GM21526 (cell line): ENCODE results near the gene ACVR1B.
"Not testable (repeated sequence)": the region's sequence is repeated elsewhere in the genome, so short reads cannot be mapped to it uniquely, and the experiment has no call there.

Experiments
- ATAC-seq: cut with Tn5 transposase; IDR thresholded peaks from one replicate; pipeline ENCODE4 v1.9.1; 2021; ENCODE audit warnings: moderate library complexity; ENCODE audit not compliant: unreplicated experiment, low FRiP score

ACVR1B gene

DNA sequence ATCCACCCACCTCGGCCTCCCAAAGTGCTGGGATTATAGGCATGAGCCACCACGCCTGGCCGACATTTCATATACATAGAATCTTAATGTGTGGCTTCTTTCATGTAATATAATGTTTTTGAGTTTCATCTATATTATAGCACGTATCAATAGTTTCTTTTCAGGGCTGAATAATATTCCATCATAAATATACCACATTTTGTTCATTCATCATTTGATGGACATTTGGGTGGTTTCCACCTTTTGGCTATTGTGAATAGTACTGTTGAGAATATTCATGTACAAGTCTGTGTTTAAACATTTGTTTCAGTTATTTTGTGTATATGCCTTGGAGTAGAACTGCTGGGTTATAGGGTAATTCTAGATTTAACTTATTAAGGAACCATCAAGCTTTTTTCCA lies 12.0 kb downstream of the ACVR1B start:
- ATAC-seq, result no peak

DNA sequence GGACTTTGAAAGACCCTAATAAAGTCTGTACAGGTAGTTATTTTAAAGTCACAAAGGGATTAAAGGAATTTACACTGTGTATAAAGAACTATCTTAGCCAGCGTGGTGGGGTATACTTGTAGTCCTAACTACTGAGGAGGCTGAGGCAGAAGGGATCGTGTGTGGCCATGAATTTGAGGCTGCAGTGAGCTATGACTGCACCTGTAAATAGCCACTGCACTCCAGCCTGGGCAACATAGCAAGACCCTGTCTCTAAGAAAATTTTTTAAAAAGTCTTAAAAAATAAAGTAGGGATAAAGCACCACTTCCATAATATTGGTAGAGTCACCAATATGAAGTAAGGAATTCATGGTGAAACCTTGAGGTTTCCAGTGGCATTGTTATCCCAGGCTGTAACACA lies 18.1 kb downstream of the ACVR1B start:
- ATAC-seq, result no peak

DNA sequence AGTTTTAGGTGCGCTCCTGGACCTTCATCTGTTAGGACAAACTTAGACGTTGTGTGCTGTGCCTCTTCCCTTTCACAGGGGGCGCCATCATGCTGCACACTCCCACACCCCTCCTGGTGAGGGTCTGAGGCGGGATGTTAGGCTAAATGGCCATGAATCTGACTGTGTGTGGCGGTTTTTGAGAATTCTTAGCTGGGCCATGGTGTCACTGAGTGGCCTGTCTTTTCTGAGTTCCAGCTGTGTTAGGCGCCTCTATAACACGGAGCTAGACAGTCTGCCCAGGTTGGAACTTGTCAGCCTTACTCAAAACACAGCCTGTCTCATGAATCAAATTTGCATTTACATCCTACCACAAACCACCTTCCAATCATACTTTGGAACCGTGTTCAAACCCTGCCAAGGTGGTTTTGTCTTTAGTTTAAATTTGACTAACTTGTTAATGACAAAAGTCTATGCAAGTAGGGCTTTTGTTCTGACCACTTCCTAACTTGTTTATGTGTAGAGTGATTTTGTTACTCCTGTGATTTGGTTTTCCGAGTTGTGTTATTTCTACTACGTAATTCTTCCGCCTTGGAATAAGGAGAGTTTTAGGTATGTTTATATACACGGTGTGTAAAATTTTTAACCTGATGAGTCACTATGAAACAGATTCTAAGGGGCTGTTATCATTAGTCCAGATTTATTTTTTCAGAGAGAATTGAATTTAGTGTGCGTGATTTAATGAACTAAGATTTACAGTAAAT lies 19.6 kb downstream of the ACVR1B start:
- peak; percentile 71 for ATAC-seq

DNA sequence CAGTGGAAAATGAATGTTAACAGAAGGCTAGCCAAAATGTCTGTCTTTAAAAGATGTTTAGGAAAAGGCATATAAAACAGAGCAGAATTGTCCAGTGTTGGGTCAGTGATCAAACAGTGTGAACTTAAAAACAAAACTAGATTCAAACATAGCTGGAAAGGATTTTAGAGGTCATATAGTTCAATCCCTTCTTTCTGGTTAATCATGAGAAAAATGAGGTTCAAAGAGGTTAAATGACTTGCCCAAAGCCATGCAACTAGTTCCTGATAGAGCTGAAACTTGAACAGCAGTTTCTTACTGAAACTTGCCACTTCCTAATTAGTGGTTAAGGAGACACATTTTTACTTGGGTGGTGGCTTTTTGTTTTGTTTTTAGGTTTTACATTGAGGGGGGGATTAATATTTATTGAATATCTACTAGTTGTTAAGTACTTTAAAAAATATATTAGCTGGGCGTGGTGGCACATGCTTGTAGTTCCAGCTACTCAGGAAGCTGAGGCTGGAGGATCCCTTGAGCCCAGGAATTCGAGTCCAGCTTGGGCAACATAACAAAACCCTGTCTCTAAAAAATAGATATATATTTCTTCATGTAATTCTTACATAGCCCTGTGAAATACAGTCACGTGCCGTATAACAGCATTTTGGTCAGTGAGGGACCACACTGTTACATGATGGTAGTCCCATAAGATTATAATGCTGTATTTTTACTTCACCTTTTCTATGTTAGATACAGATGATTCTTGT lies 20.4 kb downstream of the ACVR1B start:
- no peak for ATAC-seq

DNA sequence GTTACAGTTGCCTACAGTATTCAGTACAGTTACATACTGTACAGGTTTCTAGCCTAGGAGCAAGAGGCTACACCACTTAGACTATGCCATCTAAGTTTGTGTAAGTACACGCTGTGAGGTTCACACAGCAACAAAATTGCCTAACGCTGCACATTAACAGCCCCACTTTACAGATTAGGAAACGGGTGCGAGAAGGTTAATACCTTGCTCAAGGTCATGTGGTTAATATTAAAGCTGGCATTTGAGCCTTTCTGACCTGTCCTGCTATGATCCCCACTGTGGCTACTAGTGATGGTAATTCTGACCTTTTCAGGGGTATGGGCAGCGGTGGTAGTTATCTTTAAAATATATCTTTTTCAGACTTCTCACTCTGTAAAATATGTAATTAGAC lies 20.9 kb downstream of the ACVR1B start:
- no peak for ATAC-seq

DNA sequence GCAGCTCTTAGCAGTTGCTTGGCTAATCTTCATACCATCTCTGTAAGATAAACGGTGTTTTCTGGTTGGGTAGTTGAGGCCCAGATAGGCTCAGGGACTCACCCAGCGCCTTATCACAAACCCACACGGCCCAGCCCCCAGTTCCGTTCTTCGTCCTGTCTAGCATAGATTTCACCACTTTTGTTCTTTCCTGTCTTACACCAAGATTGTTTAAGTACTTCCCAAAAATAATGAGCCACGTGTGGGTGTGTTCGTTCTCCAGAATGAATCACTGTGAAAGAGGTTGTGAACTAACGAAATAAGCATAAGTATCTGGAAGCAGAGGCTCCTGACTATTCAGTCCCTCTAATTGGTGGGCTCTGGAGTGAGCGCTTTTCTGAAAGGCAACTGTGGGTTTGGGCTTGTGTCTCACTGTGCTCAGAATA lies 21.4 kb downstream of the ACVR1B start:
- ATAC-seq, result no peak

DNA sequence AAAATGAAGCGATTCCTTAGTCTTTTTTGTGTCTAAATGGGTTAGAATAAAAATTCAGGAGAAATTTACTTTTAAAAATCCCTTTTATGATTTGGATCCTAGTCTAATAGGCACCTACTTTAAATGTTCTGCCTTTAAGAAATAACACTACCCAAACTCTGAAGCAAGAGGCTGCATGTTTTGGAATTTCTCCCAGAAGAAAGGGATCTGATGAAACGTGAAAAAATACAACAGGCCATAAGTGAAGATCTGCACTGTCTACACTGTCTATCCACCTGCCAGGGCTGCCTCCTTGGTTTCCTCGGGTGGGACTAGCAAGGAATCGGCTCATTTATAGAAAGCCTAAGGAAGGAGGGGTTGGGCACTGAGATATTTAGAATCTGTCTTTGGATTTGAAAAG lies 22.1 kb downstream of the ACVR1B start:
- ATAC-seq, result no peak

DNA sequence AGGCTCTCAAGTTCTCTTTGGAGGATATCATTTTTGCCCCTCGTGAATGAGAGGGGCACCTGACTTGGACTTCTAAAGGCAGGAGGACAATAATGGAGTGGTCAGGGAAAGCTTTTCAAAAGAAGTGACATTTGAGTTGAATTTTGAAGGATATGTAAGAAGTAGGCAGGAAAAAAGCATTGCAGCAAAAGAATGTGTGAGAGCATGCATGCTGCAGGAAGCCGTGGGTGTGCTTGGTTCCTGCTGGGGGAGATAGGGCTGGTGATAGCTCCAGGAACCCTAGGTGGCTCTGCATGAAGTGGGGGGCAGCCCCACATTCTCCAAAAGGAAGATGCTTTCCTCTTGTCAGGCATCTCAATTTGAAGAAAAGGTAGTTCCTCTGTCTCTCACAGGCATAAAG lies 23.1 kb downstream of the ACVR1B start:
- no peak for ATAC-seq

DNA sequence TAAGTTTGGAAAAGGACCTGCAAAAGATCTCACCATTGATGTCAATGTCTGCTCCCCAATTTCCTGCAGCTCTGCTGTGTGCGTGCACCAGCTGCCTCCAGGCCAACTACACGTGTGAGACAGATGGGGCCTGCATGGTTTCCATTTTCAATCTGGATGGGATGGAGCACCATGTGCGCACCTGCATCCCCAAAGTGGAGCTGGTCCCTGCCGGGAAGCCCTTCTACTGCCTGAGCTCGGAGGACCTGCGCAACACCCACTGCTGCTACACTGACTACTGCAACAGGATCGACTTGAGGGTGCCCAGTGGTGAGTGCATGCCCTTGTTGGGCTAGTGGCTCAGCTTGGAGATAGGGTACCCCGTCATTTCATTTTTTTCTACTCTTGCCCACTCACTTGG lies 23.7 kb downstream of the ACVR1B start:
- no peak for ATAC-seq

DNA sequence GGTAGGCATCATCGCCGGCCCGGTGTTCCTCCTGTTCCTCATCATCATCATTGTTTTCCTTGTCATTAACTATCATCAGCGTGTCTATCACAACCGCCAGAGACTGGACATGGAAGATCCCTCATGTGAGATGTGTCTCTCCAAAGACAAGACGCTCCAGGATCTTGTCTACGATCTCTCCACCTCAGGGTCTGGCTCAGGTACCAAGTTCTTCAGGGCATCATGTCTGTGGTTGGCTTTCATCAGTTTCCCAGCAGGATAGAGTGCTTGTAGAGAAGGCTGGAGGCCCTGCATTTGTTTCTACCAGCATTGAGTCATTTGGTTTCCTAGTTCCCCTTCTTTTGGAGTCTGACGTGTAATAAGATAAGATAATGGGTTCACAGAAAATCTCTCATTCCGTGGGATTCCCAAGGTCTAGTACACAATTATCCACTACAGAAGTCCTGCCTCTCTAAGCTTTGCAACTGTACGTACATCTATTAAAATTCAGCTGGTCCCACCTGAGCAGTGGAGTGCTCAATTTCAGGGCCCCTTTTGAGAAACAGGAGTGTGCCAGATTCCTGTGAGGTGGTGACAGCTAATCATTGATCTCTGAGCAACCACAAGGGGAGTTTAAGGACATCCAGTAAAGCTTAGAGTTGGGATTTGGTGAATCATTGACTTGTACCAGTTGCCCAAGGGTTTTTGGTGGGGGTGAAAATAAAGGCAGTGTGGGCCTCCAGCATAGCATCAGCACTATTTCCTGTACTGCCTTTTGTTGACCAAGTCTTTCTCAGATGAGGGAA lies 25.1 kb downstream of the ACVR1B start:
- ATAC-seq, result no peak

DNA sequence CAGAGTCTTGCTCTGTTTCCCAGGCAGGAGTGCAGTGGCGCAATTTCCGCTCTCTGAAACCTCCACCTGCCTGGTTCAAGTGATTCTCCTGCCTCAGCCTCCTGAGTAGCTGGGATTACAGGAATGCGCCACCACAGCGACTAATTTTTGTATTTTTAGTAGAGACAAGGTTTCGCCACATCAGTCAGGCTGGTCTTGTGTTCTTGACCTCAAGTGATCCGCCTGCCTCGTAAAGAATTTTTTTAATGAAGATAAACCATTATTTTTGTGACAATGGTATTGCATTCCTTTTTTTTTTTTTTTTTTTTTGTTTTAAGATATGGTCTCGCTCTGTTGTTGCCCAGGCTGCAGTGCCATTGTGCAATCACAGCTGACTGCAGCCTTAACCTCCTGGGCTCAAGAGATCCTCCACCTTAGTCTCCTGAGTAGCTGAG lies 25.8 kb downstream of the ACVR1B start:
- ATAC-seq, result no peak

DNA sequence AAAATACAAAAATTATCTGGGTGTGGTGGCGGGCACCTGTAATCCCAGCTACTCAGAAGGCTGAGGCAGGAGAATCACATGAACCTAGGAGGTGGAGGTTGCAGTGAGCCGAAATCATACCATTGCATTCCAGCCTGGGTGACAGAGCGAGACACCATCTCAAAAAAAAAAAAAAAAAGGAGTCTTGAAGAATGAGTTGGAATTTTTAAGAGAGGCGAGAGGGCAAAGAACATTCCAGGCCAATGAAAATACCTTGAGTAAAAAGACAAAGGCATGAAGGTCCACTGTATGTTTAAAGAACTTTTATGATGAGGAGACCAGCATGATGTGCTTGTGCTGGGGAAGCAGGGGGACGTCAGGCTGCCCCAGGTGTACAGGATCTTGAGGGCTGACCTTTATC lies 27.8 kb downstream of the ACVR1B start:
- ATAC-seq, result not testable (repeated sequence)

DNA sequence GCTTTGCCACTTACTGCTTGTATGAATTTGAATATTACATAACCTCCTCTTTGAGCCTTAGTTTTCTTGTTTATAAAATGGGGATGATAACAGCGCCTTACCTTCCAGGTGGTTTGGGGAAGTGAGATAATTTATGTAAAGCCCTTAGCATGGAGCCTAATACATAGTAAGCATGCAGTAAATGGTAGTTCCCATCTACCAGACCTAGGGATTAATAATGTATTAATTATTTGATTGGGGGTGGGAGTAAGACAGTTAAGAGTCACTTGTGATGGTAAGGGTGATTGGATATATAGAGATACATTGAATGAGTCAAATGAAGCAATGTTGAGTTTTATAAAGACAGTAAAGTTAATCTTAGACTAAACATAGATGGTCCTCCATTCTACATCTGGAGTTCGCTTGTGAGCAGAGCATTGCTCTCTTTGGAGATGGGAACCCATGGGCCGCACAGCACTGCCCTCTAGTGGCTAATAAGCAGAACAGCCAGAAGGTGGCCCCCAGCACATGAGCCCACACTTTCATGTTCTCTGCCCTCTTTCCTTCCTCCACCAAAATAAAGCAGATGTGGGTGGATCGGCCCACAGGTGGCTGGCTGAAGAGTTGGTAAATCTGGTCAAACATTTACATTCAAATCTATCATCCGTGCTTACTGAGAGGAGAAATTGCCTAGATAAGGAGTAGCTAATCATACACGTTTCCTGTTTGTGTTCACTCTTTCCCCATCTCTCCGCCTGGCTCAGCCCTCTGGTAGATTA lies 28.7 kb downstream of the ACVR1B start:
- peak; percentile 66 for ATAC-seq

DNA sequence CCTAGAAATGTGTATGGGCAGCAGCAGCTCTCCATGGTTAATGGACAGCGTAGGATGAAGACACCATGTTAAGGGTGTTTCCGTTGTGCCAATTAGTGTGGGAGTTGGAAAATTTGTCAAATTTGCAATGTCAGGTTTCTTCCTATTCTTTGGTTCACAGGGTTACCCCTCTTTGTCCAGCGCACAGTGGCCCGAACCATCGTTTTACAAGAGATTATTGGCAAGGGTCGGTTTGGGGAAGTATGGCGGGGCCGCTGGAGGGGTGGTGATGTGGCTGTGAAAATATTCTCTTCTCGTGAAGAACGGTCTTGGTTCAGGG lies 29.3 kb downstream of the ACVR1B start:
- ATAC-seq, result no peak

DNA sequence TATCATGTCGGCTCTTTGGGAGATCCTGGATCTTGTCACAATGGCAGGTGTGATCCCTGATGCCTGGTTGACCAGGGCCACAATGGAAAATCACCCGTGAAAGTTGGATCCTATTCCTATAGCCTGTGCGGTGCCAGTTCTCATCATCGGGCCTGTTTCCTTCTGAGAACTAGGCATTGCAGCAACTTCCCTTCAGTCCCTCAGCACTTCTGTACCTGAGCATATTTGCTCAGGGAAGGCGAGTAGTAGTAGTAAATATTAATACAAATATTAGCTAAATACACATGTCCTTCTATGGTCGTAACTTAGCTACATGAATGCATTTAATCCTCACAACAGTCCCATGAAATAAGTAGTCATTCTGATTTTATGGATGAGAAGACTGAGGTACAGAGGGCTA lies 33.2 kb downstream of the ACVR1B start:
- no peak for ATAC-seq

DNA sequence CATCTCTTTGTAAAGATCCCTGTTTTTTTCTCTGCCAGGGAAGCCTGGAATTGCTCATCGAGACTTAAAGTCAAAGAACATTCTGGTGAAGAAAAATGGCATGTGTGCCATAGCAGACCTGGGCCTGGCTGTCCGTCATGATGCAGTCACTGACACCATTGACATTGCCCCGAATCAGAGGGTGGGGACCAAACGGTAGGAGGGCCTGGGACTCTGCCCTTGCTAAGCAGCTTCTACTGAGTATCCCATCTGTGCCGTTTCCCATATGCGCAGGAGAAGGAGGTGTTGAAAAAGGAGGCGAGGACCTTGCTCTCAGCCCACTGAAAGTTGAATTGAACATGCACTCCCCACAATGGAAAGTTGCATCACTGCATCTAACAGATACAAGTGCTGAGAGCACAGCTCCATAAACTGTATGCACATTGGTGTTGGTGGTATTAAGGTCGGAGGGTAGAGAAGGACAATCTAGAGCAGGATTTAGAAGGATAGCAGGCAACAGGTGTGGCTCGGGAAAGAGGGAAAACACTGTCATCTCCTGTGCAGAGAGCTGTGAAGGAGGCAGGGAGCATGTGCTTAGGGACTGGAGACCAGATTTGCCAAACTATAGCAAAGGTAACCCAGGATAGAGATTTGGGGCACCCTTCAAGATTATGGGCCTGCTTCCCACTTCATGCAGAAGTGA lies 33.8 kb downstream of the ACVR1B start:
- no peak for ATAC-seq

DNA sequence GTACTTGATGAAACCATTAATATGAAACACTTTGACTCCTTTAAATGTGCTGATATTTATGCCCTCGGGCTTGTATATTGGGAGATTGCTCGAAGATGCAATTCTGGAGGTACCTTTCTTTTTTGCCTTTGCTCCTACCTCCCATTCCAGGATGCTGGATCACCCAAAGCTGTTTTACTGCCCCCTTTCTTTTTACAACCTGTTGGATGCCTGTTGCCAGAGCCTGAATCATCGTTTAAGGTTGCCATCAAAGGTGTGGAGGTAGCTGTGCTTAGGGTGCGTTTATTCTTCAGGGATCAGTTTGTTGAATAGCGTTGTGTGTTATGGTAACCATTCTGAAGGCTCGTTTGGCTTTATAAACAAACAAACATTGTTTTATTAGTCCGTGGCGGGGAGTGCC lies 35.3 kb downstream of the ACVR1B start:
- ATAC-seq, result no peak

DNA sequence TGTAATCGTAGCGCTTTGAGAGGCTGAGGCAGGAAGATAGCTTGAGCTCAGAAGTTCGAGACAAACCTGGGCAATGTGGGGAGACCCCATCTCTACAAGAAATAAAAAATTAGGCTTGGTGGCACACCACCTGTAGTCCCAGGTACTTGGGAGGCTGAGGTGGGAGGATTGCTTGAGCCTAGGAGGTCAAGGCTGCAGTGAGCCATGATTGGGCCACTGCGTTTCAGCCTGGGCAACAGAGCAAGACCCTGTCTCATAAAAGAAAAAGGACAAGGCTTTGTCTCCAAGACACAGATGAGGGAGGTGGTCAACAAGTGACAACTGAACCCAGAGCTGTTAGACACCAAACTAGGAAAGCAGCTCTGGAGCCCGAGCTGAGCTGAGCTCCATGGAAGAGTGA lies 40.7 kb downstream of the ACVR1B start:
- no peak for ATAC-seq

DNA sequence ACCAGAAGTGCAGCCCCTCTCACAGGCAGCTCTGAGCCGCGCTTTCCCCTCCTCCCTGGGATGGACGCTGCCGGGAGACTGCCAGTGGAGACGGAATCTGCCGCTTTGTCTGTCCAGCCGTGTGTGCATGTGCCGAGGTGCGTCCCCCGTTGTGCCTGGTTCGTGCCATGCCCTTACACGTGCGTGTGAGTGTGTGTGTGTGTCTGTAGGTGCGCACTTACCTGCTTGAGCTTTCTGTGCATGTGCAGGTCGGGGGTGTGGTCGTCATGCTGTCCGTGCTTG lies 43.0 kb downstream of the ACVR1B start:
- no peak for ATAC-seq

DNA sequence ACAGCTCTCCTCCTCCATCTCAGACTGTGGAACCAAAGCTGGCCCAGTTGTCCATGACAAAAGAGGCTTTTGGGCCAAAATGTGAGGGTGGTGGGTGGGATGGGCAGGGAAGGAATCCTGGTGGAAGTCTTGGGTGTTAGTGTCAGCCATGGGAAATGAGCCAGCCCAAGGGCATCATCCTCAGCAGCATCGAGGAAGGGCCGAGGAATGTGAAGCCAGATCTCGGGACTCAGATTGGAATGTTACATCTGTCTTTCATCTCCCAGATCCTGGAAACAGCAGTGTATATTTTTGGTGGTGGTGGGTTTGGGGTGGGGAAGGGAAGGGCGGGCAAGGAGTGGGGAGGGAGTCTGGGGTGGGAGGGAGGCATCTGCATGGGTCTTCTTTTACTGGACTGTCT lies 43.5 kb downstream of the ACVR1B start:
- ATAC-seq, result no peak

DNA sequence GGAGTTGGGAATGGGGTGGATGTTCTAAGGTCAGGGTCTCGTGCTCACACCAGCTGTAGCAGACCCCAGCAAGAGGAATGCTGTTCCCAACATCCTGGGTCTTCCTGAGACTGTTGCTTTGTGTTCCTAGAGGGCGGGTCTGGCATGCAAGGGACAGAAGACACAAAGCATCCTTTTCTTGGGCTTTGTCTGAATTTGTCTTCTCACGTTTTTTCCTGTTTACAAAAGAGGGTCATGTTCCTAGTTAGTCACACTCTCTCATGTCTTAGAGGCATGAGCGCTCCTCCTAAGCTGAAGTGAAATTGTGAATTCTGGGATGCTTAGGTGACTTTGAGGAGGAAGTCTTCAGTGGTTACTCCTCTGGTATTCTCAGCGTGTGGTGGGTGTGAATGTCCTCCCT lies 45.6 kb downstream of the ACVR1B start:
- ATAC-seq, result no peak
